H9 (cell line): ENCODE results near the gene MEF2A. TPM values are rescaled to one million over a fixed set of nuclear protein-coding genes. Genes with fewer than 3 reads are reported as not detected.

Experiments used
- DNase-seq: peaks from one replicate; pipeline ENCODE4 v3.0.0-alpha.2; 2017
- H2AFZ ChIP-seq: one replicate; pipeline ENCODE4 v1.6.1; 2013; ENCODE audit warnings: mild to moderate bottlenecking, low read length, control low read depth, moderate library complexity
- H2AK5ac ChIP-seq: 2 replicates; pipeline ENCODE4 v1.6.1; 2013; ENCODE audit warnings: low read length, control low read depth, mixed read lengths; ENCODE audit not compliant: insufficient read length
- H2BK120ac ChIP-seq: one replicate; pipeline ENCODE4 v1.6.1; 2013; ENCODE audit warnings: low read depth, mild to moderate bottlenecking, low read length, control low read depth, inconsistent platforms; ENCODE audit not compliant: poor library complexity, severe bottlenecking
- H2BK12ac ChIP-seq: 2 replicates; pipeline ENCODE4 v1.6.1; 2013; ENCODE audit warnings: low read length, control low read depth, mixed read lengths, low read depth; ENCODE audit not compliant: insufficient read length
- H2BK15ac ChIP-seq: 2 replicates; pipeline ENCODE4 v1.6.1; 2013; ENCODE audit warnings: low read depth, low read length, control low read depth
- H2BK20ac ChIP-seq: one replicate; pipeline ENCODE4 v1.6.1; 2013; ENCODE audit warnings: low read depth, mild to moderate bottlenecking, low read length, control low read depth, inconsistent platforms; ENCODE audit not compliant: poor library complexity, severe bottlenecking
- H2BK5ac ChIP-seq: 2 replicates; pipeline ENCODE4 v1.6.1; 2013; ENCODE audit warnings: low read length, control low read depth, mixed read lengths; ENCODE audit not compliant: insufficient read length
- H3K14ac ChIP-seq: 2 replicates; pipeline ENCODE4 v1.6.1; 2013; ENCODE audit warnings: low read length, control low read depth; ENCODE audit not compliant: insufficient read depth
- H3K18ac ChIP-seq: 2 replicates; pipeline ENCODE4 v1.6.1; 2013; ENCODE audit warnings: low read depth, mild to moderate bottlenecking, mixed read lengths, low read length, control low read depth; ENCODE audit not compliant: insufficient read length
- H3K23ac ChIP-seq: 2 replicates; pipeline ENCODE4 v1.6.1; 2013; ENCODE audit warnings: low read length, control low read depth, mixed read lengths, low read depth; ENCODE audit not compliant: insufficient read length
- H3K23me2 ChIP-seq: 2 replicates; pipeline ENCODE4 v1.6.1; 2013; ENCODE audit warnings: low read depth, mild to moderate bottlenecking, mixed read lengths, low read length, control low read depth; ENCODE audit not compliant: insufficient read length, poor library complexity, severe bottlenecking
- H3K27ac ChIP-seq: 2 replicates; pipeline ENCODE4 v1.5.1; 2013; ENCODE audit warnings: low read length, control low read depth, mixed read lengths, low read depth; ENCODE audit not compliant: insufficient read length
- H3K27me3 ChIP-seq: 2 replicates; pipeline ENCODE4 v1.6.1; 2013; ENCODE audit warnings: low read length, control low read depth, inconsistent platforms; ENCODE audit not compliant: insufficient read depth
- H3K4ac ChIP-seq: 2 replicates; pipeline ENCODE4 v1.6.1; 2013; ENCODE audit warnings: low read depth, mild to moderate bottlenecking, control low read depth, inconsistent platforms, low read length, moderate library complexity
- H3K4me1 ChIP-seq: 2 replicates; pipeline ENCODE4 v1.6.1; 2013; ENCODE audit warnings: low read length, control low read depth, inconsistent platforms; ENCODE audit not compliant: insufficient read depth
- H3K4me2 ChIP-seq: 2 replicates; pipeline ENCODE4 v1.6.1; 2013; ENCODE audit warnings: low read length, control low read depth, mixed read lengths; ENCODE audit not compliant: insufficient read length, insufficient read depth
- H3K56ac ChIP-seq: 2 replicates; pipeline ENCODE4 v1.6.1; 2013; ENCODE audit warnings: low read depth, mild to moderate bottlenecking, mixed read lengths, low read length, control low read depth; ENCODE audit not compliant: insufficient read length
- H3K79me1 ChIP-seq: 2 replicates; pipeline ENCODE4 v1.6.1; 2013; ENCODE audit warnings: low read depth, mild to moderate bottlenecking, moderate library complexity, low read length, control low read depth, inconsistent platforms; ENCODE audit not compliant: insufficient read depth, poor library complexity, severe bottlenecking
- H3K79me2 ChIP-seq: 2 replicates; pipeline ENCODE4 v1.6.1; 2013; ENCODE audit warnings: low read length, control low read depth, inconsistent platforms; ENCODE audit not compliant: insufficient read depth
- H3K9ac ChIP-seq: 2 replicates; pipeline ENCODE4 v1.6.1; 2013; ENCODE audit warnings: low read length, control low read depth, mixed read lengths; ENCODE audit not compliant: insufficient read length; ENCODE audit errors: extremely low read depth
- H3K9me3 ChIP-seq: one replicate; pipeline ENCODE4 v1.6.1; 2013; ENCODE audit warnings: low read depth, low read length, inconsistent platforms; ENCODE audit not compliant: control insufficient read depth
- H3T11ph ChIP-seq: one replicate; pipeline ENCODE4 v1.6.1; 2013; ENCODE audit warnings: mild to moderate bottlenecking, low read length, control low read depth, inconsistent platforms
- H4K20me1 ChIP-seq: one replicate; pipeline ENCODE4 v1.6.1; 2013; ENCODE audit not compliant: control insufficient read depth, insufficient read length, insufficient read depth
- H4K5ac ChIP-seq: 2 replicates; pipeline ENCODE4 v1.6.1; 2013; ENCODE audit warnings: low read depth, mild to moderate bottlenecking, mixed read lengths, low read length, control low read depth; ENCODE audit not compliant: insufficient read length
- H4K8ac ChIP-seq: replicated peaks from 2 replicates; pipeline ENCODE4 v1.6.1; 2013; ENCODE audit warnings: low read length, control low read depth, mixed read lengths, low read depth; ENCODE audit not compliant: insufficient read length
- H4K91ac ChIP-seq: 2 replicates; pipeline ENCODE4 v1.6.1; 2013; ENCODE audit warnings: low read depth, mild to moderate bottlenecking, moderate library complexity, mixed read lengths, low read length, control low read depth; ENCODE audit not compliant: insufficient read length
- H3K27ac Mint-ChIP-seq, 3 experiments: 2 replicates in 2 of 3; 3 replicates in 1 of 3; pipeline ENCODE4 v1.8.0; 2020 to 2021; ENCODE audit warnings: mixed read lengths in 3 of 3, mild to moderate bottlenecking in 1 of 3, moderate library complexity in 1 of 3
- H3K27me3 Mint-ChIP-seq: 2 replicates; pipeline ENCODE4 v1.8.0; 2021; ENCODE audit warnings: low read depth, mild to moderate bottlenecking, moderate library complexity, mixed read lengths
- H3K36me3 Mint-ChIP-seq, 3 experiments: 2 replicates in 2 of 3; 3 replicates in 1 of 3; pipeline ENCODE4 v1.8.0; 2020 to 2021; ENCODE audit warnings: low read depth in 3 of 3, mixed read lengths in 3 of 3; ENCODE audit not compliant: insufficient read depth in 1 of 3
- H3K4me1 Mint-ChIP-seq, 2 experiments: 2 replicates each; pipeline ENCODE4 v1.8.0; 2020; ENCODE audit warnings: mixed read lengths in 2 of 2
- H3K4me3 Mint-ChIP-seq, 2 experiments: 2 replicates in 1 of 2; 3 replicates in 1 of 2; pipeline ENCODE4 v1.8.0; 2020 to 2021; ENCODE audit warnings: mild to moderate bottlenecking in 2 of 2, mixed read lengths in 2 of 2, moderate library complexity in 1 of 2
- H3K9me3 Mint-ChIP-seq, 2 experiments: 2 replicates in 1 of 2; 3 replicates in 1 of 2; pipeline ENCODE4 v1.8.0; 2020; ENCODE audit warnings: mild to moderate bottlenecking in 2 of 2, mixed read lengths in 2 of 2, moderate library complexity in 1 of 2
- CTCF ChIP-seq: fragments of 200-600 bp; sonication (generic); conservative IDR thresholded peaks from 3 replicates; pipeline ENCODE4 v1.8.0; 2021; ENCODE audit warnings: antibody characterized with exemption, mild to moderate bottlenecking
- WGBS: extraction: QIAGEN DNeasy Blood & Tissue Kit; methylation state at CpG from one replicate; pipeline ENCODE4 v1.1.7; 2013; ENCODE audit warnings: missing lambda C conversion rate, low lambda C conversion rate, mixed read lengths; ENCODE audit not compliant: insufficient read length; ENCODE audit errors: extremely low coverage; 5-methylcytosine and 5-hydroxymethylcytosine counted together
- total RNA-seq: library from RNA; stranded (reverse); gene quantifications from 2 replicates; pipeline ENCODE4 v1.2.1, GENCODE V29; 2021

Gene MEF2A
- total RNA-seq, 1 experiment from 2014 or later, result 20.7 TPM

GRCh38 chr15:99738021-99738847, 172.4 kb downstream of the MEF2A start:
- Histone ChIP-seq H3K56ac (no peak overlapping the region), H2BK15ac (no peak overlapping the region), H4K5ac (no peak overlapping the region), H3K9ac (no peak overlapping the region), H3K79me1 (no peaks in the 10 kb centered on the region), H3K23me2 (peaks cover 3% of the 10 kb centered on the region), H3K79me2 (no peaks in the 10 kb centered on the region), H2BK12ac (no peak overlapping the region), H3K14ac (0 out of 2 replicates have a peak overlapping the region, but pooled peaks have one; percentile 13), H2BK5ac (no peak overlapping the region), H3K23ac (no peak overlapping the region), H3K27ac (no peak overlapping the region), H3K18ac (no peak overlapping the region), H3K9me3 (no peaks in the 10 kb centered on the region), H4K20me1 (no peaks in the 10 kb centered on the region), H3K4me2 (no peak overlapping the region), H4K8ac (no peak overlapping the region), H3T11ph (no peak overlapping the region), H2AK5ac (no peak overlapping the region), H2BK20ac (no peak overlapping the region), H3K4me1 (no peaks in the 10 kb centered on the region), H2BK120ac (no peak overlapping the region), H2AFZ (no peak overlapping the region), H4K91ac (no peak overlapping the region), H3K4ac (no peak overlapping the region), H3K27me3 (no peaks in the 10 kb centered on the region)
- Mint-ChIP-seq H3K4me1 (peaks cover 2 to 7% of the 10 kb centered on the region in 2 experiments; a peak in 2 of 4 replicates), H3K27ac (no peak overlapping the region), H3K9me3 (no peaks in the 10 kb centered on the region), H3K27me3 (0 out of 2 replicates have a peak, but pooled peaks cover 1% of the 10 kb centered on the region), H3K4me3 (no peak overlapping the region), H3K36me3 (no peaks in the 10 kb centered on the region)
- DNase-seq, result no peak
- whole genome bisulfite sequencing, result no CpG with 5 or more reads among the region's 7 CpGs
- no peak for TF ChIP-seq CTCF
